Measurements from ENCODE around the gene CLK2. TPM values are rescaled to one million over a fixed set of nuclear protein-coding genes. Genes with fewer than 3 reads are reported as not detected.
A peak's percentile ranks its signal among the peaks of the same experiment; 100 is the strongest.

Gene CLK2
- total and polyA plus RNA-seq, 9 of the 15 experiments (the other 6 are each of a cell fraction or from before 2014, with no cell fraction given), result 13.5 to 81.4 (median 39.6) TPM

DNA sequence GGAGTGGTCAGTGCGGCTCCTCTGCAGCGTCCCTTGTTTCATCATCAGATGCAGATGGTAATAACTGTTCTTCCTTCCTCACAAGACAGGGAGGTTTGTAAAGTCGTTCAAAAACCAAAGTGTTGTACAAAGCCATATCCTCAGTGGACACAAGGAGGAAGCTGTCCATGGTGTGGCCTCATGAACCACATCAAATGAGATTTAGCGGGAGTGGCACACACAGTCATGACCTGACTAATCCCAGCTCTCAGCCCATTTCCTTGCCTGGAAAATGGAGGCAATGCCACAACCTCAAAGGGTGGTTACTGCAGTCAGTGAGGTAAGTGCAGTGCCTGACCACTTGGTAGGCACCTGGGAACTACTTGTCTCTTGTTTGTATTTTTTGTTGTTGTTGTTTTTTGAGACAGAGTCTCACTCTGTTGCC, 31.5 kb downstream of the CLK2 start (continued):
- TF ChIP-seq, protein P1, sequence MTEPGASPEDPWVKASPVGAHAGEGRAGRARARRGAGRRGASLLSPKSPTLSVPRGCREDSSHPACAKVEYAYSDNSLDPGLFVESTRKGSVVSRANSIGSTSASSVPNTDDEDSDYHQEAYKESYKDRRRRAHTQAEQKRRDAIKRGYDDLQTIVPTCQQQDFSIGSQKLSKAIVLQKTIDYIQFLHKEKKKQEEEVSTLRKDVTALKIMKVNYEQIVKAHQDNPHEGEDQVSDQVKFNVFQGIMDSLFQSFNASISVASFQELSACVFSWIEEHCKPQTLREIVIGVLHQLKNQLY (CRISPR knock-in tag; conservative IDR thresholded peaks at IDR 0.05), result no peak
- TF ChIP-seq KDM1A (IDR thresholded peaks at IDR 0.05), result peak; percentile 71 to 83
- no peak for TF ChIP-seq ZNF124 (CRISPR knock-in tag; IDR thresholded peaks at IDR 0.05)
- 0 out of 2 replicates have a peak, but pooled peaks have one; percentile 8 for TF ChIP-seq FOXM1 (IDR thresholded peaks at IDR 0.05; ENCODE audit: low read depth)
- TF ChIP-seq FOXM1 (CRISPR knock-in tag; IDR thresholded peaks at IDR 0.05; ENCODE audit: low read depth), result no peak
- TF ChIP-seq, protein P2, sequence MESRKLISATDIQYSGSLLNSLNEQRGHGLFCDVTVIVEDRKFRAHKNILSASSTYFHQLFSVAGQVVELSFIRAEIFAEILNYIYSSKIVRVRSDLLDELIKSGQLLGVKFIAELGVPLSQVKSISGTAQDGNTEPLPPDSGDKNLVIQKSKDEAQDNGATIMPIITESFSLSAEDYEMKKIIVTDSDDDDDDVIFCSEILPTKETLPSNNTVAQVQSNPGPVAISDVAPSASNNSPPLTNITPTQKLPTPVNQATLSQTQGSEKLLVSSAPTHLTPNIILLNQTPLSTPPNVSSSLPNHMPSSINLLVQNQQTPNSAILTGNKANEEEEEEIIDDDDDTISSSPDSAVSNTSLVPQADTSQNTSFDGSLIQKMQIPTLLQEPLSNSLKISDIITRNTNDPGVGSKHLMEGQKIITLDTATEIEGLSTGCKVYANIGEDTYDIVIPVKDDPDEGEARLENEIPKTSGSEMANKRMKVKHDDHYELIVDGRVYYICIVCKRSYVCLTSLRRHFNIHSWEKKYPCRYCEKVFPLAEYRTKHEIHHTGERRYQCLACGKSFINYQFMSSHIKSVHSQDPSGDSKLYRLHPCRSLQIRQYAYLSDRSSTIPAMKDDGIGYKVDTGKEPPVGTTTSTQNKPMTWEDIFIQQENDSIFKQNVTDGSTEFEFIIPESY (CRISPR knock-in tag; IDR thresholded peaks at IDR 0.05), result peak; percentile 91

DNA sequence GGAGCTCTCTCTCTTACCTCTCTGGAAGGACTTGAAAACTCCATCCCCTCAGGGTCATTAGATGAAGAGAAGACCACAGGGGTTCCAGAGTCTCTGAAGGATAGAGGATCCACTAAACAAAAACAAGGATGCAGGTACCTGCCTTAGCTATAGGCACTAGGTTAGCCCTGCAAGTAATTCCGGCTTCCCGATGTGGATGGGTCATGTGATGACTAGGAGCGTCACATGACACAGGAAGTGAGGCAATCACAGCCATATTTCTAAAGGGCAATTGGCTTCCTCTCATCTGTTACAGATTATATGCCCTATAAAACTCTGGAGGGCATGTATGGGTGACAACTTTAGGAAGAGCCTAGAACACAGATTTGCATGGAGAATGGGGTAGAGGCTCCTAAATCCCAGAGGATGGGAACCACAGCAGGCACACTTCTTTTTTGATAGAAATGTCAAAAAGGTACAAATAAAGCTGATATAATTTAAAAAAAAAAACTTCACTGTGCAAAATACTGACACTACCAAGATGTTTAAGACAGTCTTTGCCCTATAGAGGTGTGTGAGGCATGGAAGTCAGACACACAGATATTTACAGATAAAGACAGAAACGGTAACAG, 32.1 kb downstream of the CLK2 start:
- intact Hi-C loops (cut with micrococcal nuclease) (no loop called here), in situ Hi-C loops (cut with MboI) (no loop called here)
- Histone ChIP-seq H4K20me1 (replicated peaks; ENCODE audit: control insufficient read depth, insufficient read depth, low read length) (no peaks in the 10 kb centered on the region), H3K36me3 (ENCODE audit: control insufficient read depth, insufficient read depth, low read length) (peaks cover 9% of the 10 kb centered on the region; the same call in 1 of the 3 replicates), H3K4me3 (peak overlapping the region; percentile 33), H3K79me2 (ENCODE audit: control insufficient read depth, insufficient read depth, low read length) (peaks cover 14% of the 10 kb centered on the region; the same call in 2 of the 3 replicates), H3K9ac (ENCODE audit: insufficient read depth in 1 of 2, low read depth in 2 of 2, low read length in 2 of 2) (peak overlapping the region in 1 of 2 experiments; percentile 17; a peak in 2 of 4 replicates), H3K4me1 (replicated peaks in 1 of 2; ENCODE audit: control insufficient read depth in 2 of 2, insufficient read depth in 2 of 2, low read length in 2 of 2) (peaks cover 17 to 19% of the 10 kb centered on the region in 2 experiments), H3K9me1 (ENCODE audit: control insufficient read depth, insufficient read depth, low read length) (no peaks in the 10 kb centered on the region), H3K9me3 (replicated peaks; ENCODE audit: control insufficient read depth, insufficient read depth, low read depth, low read length) (no peaks in the 10 kb centered on the region), H3K4me2 (ENCODE audit: insufficient read depth, low read length) (peak overlapping the region; percentile 57), H2AFZ (ENCODE audit: low read depth, low read length) (peak overlapping the region; percentile 80), H3K27me3 (ENCODE audit: control insufficient read depth in 2 of 2, insufficient read depth in 2 of 2, low read length in 2 of 2) (no peaks in the 10 kb centered on the region), H3K27ac (ENCODE audit: extremely low read depth, low read depth, low read length) (peak overlapping the region; percentile 5; the same call in 1 of the 3 replicates)
- ChIA-PET CTCF (ENCODE audit: low intra/inter-chr PET ratio) (interaction anchor here (0.6 to 0.9 kb wide), 2 partner anchors 15 to 19 kb away, joined by 3 read pairs; no protein-coding TSS in a partner anchor), POLR2A (interaction anchor here (0.6 to 1.1 kb wide), 3 partner anchors 15 to 593 kb away, joined by 4 read pairs; partner anchors contain the start of gene ENTREP3)
- FAIRE-seq (peak; percentile 82), DNase-seq (ENCODE audit: extremely low read depth in 1 of 4, low spot score in 3 of 4) (peak; percentile 76 to 85 (median 78)), ATAC-seq (peak; percentile 33)
- no TSS peak for BruUV-seq (replicated peaks)
- WGBS (ENCODE audit: insufficient coverage, low coverage, missing lambda C conversion rate), result 4% methylated on average over 4 of the region's 4 CpGs
- TF ChIP-seq, protein P3, sequence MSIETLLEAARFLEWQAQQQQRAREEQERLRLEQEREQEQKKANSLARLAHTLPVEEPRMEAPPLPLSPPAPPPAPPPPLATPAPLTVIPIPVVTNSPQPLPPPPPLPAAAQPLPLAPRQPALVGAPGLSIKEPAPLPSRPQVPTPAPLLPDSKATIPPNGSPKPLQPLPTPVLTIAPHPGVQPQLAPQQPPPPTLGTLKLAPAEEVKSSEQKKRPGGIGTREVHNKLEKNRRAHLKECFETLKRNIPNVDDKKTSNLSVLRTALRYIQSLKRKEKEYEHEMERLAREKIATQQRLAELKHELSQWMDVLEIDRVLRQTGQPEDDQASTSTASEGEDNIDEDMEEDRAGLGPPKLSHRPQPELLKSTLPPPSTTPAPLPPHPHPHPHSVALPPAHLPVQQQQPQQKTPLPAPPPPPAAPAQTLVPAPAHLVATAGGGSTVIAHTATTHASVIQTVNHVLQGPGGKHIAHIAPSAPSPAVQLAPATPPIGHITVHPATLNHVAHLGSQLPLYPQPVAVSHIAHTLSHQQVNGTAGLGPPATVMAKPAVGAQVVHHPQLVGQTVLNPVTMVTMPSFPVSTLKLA (conservative IDR thresholded peaks at IDR 0.05), result peak in 1 of 2 experiments; percentile 71; a peak in 2 of 4 replicates
- TF ChIP-seq SMARCB1 (IDR thresholded peaks at IDR 0.05; ENCODE audit: insufficient read length, low read depth) (no peak), CEBPB (tag; IDR thresholded peaks at IDR 0.05) (peak; percentile 88), FOXM1 (IDR thresholded peaks at IDR 0.05; ENCODE audit: low read depth) (no peak), FOXM1 (CRISPR knock-in tag; IDR thresholded peaks at IDR 0.05; ENCODE audit: low read depth) (no peak), POLR2AphosphoS2 (IDR thresholded peaks at IDR 0.05; ENCODE audit: low read length) (no peak), ELF4 (CRISPR knock-in tag; IDR thresholded peaks at IDR 0.05) (0 out of 2 replicates have a peak, but pooled peaks have one; percentile 38)
- TF ChIP-seq, protein P4, sequence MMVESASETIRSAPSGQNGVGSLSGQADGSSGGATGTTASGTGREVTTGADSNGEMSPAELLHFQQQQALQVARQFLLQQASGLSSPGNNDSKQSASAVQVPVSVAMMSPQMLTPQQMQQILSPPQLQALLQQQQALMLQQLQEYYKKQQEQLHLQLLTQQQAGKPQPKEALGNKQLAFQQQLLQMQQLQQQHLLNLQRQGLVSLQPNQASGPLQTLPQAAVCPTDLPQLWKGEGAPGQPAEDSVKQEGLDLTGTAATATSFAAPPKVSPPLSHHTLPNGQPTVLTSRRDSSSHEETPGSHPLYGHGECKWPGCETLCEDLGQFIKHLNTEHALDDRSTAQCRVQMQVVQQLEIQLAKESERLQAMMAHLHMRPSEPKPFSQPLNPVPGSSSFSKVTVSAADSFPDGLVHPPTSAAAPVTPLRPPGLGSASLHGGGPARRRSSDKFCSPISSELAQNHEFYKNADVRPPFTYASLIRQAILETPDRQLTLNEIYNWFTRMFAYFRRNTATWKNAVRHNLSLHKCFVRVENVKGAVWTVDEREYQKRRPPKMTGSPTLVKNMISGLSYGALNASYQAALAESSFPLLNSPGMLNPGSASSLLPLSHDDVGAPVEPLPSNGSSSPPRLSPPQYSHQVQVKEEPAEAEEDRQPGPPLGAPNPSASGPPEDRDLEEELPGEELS (CRISPR knock-in tag; IDR thresholded peaks at IDR 0.05; ENCODE audit: borderline replicate concordance), result no peak
